GM19238 (cell line): ENCODE data around the gene PWWP3B.
"Not testable (repeated sequence)": the region's sequence is repeated elsewhere in the genome, so short reads cannot be mapped to it uniquely, and the experiment has no call there.

Source experiments
- DNase-seq: peaks from one replicate; pipeline ENCODE4 v3.0.0; 2011; ENCODE audit warnings: low spot score; ENCODE audit not compliant: insufficient read length

PWWP3B gene

GRCh38 chrX:106168107-106168506, at the start of gene PWWP3B:
Gene PWWP3B, plus strand, starts transcription at chrX:106168305. Its CDS starts 37,128 bp downstream, at chrX:106205433.
- no peak for DNase-seq

- no peak for DNase-seq
These were observed 29.1 kb upstream of the PWWP3B start for GRCh38 chrX:106139048-106139447.

GRCh38 chrX:106144755-106145639, 23.1 kb upstream of the PWWP3B start:
- no peak for DNase-seq

GRCh38 chrX:106150701-106151100, 17.4 kb upstream of the PWWP3B start:
- no peak for DNase-seq

- DNase-seq, result no peak
These were observed 8.2 kb upstream of the PWWP3B start for GRCh38 chrX:106159861-106160282.

- no peak for DNase-seq
These were observed 2.2 kb downstream of the PWWP3B start for GRCh38 chrX:106170318-106170717.

- DNase-seq, result no peak
These were observed 3.3 kb downstream of the PWWP3B start for GRCh38 chrX:106171293-106171820.

GRCh38 chrX:106177106-106177981, 9.2 kb downstream of the PWWP3B start:
- no peak for DNase-seq

GRCh38 chrX:106177982-106178321, 9.8 kb downstream of the PWWP3B start:
- DNase-seq, result no peak

GRCh38 chrX:106178826-106179225, 10.7 kb downstream of the PWWP3B start:
- no peak for DNase-seq

GRCh38 chrX:106183685-106184084, 15.6 kb downstream of the PWWP3B start:
- not testable (repeated sequence) for DNase-seq

GRCh38 chrX:106201502-106202178, 33.5 kb downstream of the PWWP3B start:
- no peak for DNase-seq

GRCh38 chrX:106203315-106203714, 35.2 kb downstream of the PWWP3B start:
- DNase-seq, result no peak

GRCh38 chrX:106208154-106208553, 40.0 kb downstream of the PWWP3B start:
- no peak for DNase-seq
